SK-N-SH treated with all-trans-retinoic acid at 6 μM for 48 hours (cell line): ENCODE data around the gene TMEM116.

ENCODE experiments used
- CSDC2 ChIP-seq: fragments of 250-450 bp; sonication (Bioruptor Pico); IDR thresholded peaks from 2 replicates; pipeline ENCODE4 v1.5.0; 2020; ENCODE audit warnings: mild to moderate bottlenecking, moderate library complexity
- PPARA ChIP-seq: fragments of 250-450 bp; sonication (Bioruptor Pico); IDR thresholded peaks from 2 replicates; pipeline ENCODE4 v1.5.0; 2020; ENCODE audit warnings: mild to moderate bottlenecking, borderline replicate concordance
- ZFP3 ChIP-seq: fragments of 250-450 bp; sonication (Bioruptor Pico); IDR thresholded peaks from 2 replicates; pipeline ENCODE4 v1.5.0; 2020; ENCODE audit warnings: mild to moderate bottlenecking, moderate library complexity
- TF ChIP-seq, protein P1 (sequence below): fragments of 250-450 bp; sonication (Bioruptor Pico); IDR thresholded peaks from 2 replicates; pipeline ENCODE4 v1.8.0; 2020; ENCODE audit warnings: mild to moderate bottlenecking, moderate library complexity, borderline replicate concordance
- TF ChIP-seq, protein P2 (sequence below): fragments of 250-450 bp; sonication (Bioruptor Pico); IDR thresholded peaks from 2 replicates; pipeline ENCODE4 v1.8.0; 2021; ENCODE audit warnings: low read depth, mild to moderate bottlenecking, moderate library complexity, borderline replicate concordance
- TF ChIP-seq, protein P3 (sequence below): fragments of 250-450 bp; sonication (Bioruptor Pico); IDR thresholded peaks from 2 replicates; pipeline ENCODE4 v1.5.1; 2021; ENCODE audit warnings: mild to moderate bottlenecking, moderate library complexity

DNA sequence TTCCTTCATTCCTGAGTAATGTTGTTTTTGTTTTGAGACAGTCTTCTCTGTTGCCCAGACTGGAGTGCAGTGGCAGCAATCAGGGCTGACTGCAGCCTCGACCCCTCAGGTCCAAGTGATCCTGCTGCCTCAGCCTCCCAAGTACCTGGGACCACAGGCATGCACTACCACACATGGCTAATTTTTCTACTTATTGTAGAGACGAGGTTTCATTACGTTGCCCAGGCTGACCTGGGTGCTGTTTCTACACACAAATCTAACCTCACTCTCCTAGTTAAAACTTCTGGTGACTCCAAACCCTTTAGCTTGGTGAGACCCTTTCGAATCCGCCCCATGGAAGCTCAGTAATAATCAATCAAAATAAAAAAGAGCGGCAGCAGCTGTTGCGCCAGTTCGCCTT is 1.3 kb downstream of the TMEM116 start:
- TF ChIP-seq CSDC2 (CRISPR knock-in tag) = no peak
- TF ChIP-seq, protein P1, sequence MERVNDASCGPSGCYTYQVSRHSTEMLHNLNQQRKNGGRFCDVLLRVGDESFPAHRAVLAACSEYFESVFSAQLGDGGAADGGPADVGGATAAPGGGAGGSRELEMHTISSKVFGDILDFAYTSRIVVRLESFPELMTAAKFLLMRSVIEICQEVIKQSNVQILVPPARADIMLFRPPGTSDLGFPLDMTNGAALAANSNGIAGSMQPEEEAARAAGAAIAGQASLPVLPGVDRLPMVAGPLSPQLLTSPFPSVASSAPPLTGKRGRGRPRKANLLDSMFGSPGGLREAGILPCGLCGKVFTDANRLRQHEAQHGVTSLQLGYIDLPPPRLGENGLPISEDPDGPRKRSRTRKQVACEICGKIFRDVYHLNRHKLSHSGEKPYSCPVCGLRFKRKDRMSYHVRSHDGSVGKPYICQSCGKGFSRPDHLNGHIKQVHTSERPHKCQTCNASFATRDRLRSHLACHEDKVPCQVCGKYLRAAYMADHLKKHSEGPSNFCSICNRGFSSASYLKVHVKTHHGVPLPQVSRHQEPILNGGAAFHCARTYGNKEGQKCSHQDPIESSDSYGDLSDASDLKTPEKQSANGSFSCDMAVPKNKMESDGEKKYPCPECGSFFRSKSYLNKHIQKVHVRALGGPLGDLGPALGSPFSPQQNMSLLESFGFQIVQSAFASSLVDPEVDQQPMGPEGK (CRISPR knock-in tag) = no peak
- TF ChIP-seq, protein P2, sequence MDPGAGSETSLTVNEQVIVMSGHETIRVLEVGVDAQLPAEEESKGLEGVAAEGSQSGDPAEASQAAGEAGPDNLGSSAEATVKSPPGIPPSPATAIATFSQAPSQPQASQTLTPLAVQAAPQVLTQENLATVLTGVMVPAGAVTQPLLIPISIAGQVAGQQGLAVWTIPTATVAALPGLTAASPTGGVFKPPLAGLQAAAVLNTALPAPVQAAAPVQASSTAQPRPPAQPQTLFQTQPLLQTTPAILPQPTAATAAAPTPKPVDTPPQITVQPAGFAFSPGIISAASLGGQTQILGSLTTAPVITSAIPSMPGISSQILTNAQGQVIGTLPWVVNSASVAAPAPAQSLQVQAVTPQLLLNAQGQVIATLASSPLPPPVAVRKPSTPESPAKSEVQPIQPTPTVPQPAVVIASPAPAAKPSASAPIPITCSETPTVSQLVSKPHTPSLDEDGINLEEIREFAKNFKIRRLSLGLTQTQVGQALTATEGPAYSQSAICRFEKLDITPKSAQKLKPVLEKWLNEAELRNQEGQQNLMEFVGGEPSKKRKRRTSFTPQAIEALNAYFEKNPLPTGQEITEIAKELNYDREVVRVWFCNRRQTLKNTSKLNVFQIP (CRISPR knock-in tag) = no peak
- TF ChIP-seq PPARA (CRISPR knock-in tag) = no peak
- TF ChIP-seq, protein P3, sequence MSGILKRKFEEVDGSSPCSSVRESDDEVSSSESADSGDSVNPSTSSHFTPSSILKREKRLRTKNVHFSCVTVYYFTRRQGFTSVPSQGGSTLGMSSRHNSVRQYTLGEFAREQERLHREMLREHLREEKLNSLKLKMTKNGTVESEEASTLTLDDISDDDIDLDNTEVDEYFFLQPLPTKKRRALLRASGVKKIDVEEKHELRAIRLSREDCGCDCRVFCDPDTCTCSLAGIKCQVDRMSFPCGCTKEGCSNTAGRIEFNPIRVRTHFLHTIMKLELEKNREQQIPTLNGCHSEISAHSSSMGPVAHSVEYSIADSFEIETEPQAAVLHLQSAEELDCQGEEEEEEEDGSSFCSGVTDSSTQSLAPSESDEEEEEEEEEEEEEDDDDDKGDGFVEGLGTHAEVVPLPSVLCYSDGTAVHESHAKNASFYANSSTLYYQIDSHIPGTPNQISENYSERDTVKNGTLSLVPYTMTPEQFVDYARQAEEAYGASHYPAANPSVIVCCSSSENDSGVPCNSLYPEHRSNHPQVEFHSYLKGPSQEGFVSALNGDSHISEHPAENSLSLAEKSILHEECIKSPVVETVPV (CRISPR knock-in tag) = no peak
- no peak for TF ChIP-seq ZFP3
